WTC11 (cell line): ENCODE measurements around the gene CACNA2D1. TPM values are rescaled to one million over a fixed set of nuclear protein-coding genes. Genes with fewer than 3 reads are reported as not detected.

Experiments
- ATAC-seq: fragments of 200-7000 bp; cut with Tn5 transposase; 2 replicates; pipeline ENCODE4 v1.10.0; 2021; ENCODE audit warnings: mild to moderate bottlenecking, moderate library complexity
- CTCF ChIA-PET: fragments of 300-600 bp; sonication (Branson Sonifier 250); formaldehyde crosslinking; loops from one replicate; lab custom pipeline; 2021; ENCODE audit warnings: antibody characterized with exemption; lab: Charles Lee
- POLR2A ChIA-PET: fragments of 350-600 bp; sonication (Branson Sonifier 250); formaldehyde crosslinking; loops from one replicate; lab custom pipeline; 2021; ENCODE audit warnings: antibody characterized with exemption; lab: Charles Lee
- DNase-seq: peaks from one replicate; pipeline ENCODE4 v3.0.0; 2021; ENCODE audit warnings: low spot score
- H3K27ac Mint-ChIP-seq: 2 replicates; pipeline ENCODE4 v1.8.0; 2021; ENCODE audit warnings: mixed read lengths
- H3K27me3 Mint-ChIP-seq: 2 replicates; pipeline ENCODE4 v1.8.0; 2021; ENCODE audit warnings: low read depth, mild to moderate bottlenecking, moderate library complexity, mixed read lengths
- H3K36me3 Mint-ChIP-seq: 2 replicates; pipeline ENCODE4 v1.8.0; 2021; ENCODE audit warnings: mixed read lengths
- H3K4me1 Mint-ChIP-seq: 2 replicates; pipeline ENCODE4 v1.8.0; 2022; ENCODE audit warnings: mixed read lengths
- H3K4me3 Mint-ChIP-seq: 2 replicates; pipeline ENCODE4 v1.8.0; 2021; ENCODE audit warnings: mild to moderate bottlenecking, moderate library complexity, mixed read lengths
- H3K9me3 Mint-ChIP-seq: 2 replicates; pipeline ENCODE4 v1.8.0; 2021; ENCODE audit warnings: mixed read lengths
- ARID4B ChIP-seq: sonication (generic); formaldehyde crosslinking; IDR thresholded peaks from 2 replicates; pipeline ENCODE4 v1.8.0; 2023; ENCODE audit warnings: missing genetic modification reagents, mild to moderate bottlenecking, borderline replicate concordance
- CDX4 ChIP-seq: fragments of 250-450 bp; sonication (Bioruptor Pico); IDR thresholded peaks from 2 replicates; pipeline ENCODE4 v1.9.0; 2021; ENCODE audit warnings: moderate library complexity, mild to moderate bottlenecking, inconsistent platforms, borderline replicate concordance
- E2F4 ChIP-seq: sonication (generic); formaldehyde crosslinking; IDR thresholded peaks from 2 replicates; pipeline ENCODE4 v1.8.1; 2022; ENCODE audit warnings: low read depth, mild to moderate bottlenecking, moderate library complexity, missing genetic modification reagents, borderline replicate concordance
- GTF2I ChIP-seq: fragments of 250-450 bp; sonication (Bioruptor Pico); conservative IDR thresholded peaks from 2 replicates; pipeline ENCODE4 v1.4.0; 2021; ENCODE audit warnings: mild to moderate bottlenecking
- IRF1 ChIP-seq: sonication (generic); formaldehyde crosslinking; IDR thresholded peaks from 2 replicates; pipeline ENCODE4 v1.8.0; 2023; ENCODE audit warnings: missing genetic modification reagents
- MXD4 ChIP-seq: fragments of 250-450 bp; sonication (Bioruptor Pico); IDR thresholded peaks from 2 replicates; pipeline ENCODE4 v1.8.0; 2021; ENCODE audit warnings: mild to moderate bottlenecking, moderate library complexity, borderline replicate concordance
- MYBL2 ChIP-seq: sonication (generic); formaldehyde crosslinking; IDR thresholded peaks from 2 replicates; pipeline ENCODE4 v1.8.1; 2023; ENCODE audit warnings: mild to moderate bottlenecking, moderate library complexity, missing genetic modification reagents
- OVOL2 ChIP-seq: fragments of 250-450 bp; sonication (Bioruptor Pico); IDR thresholded peaks from 2 replicates; pipeline ENCODE4 v1.9.0; 2021; ENCODE audit warnings: mild to moderate bottlenecking, borderline replicate concordance
- PRDM15 ChIP-seq: sonication (generic); formaldehyde crosslinking; IDR thresholded peaks from 2 replicates; pipeline ENCODE4 v1.8.0; 2022; ENCODE audit warnings: missing genetic modification reagents
- SMAD3 ChIP-seq: sonication (generic); formaldehyde crosslinking; IDR thresholded peaks from 2 replicates; pipeline ENCODE4 v1.8.0; 2022; ENCODE audit warnings: missing genetic modification reagents, mild to moderate bottlenecking, borderline replicate concordance
- SMAD4 ChIP-seq: sonication (generic); formaldehyde crosslinking; IDR thresholded peaks from 2 replicates; pipeline ENCODE4 v1.8.0; 2022; ENCODE audit warnings: mild to moderate bottlenecking, missing genetic modification reagents
- USF2 ChIP-seq: sonication (generic); formaldehyde crosslinking; IDR thresholded peaks from 2 replicates; pipeline ENCODE4 v1.8.1; 2023; ENCODE audit warnings: mild to moderate bottlenecking, missing genetic modification reagents, moderate library complexity
- ZBTB21 ChIP-seq: sonication (generic); formaldehyde crosslinking; IDR thresholded peaks from 2 replicates; pipeline ENCODE4 v1.8.1; 2023; ENCODE audit warnings: mild to moderate bottlenecking, missing genetic modification reagents, borderline replicate concordance
- ZNF219 ChIP-seq: sonication (generic); formaldehyde crosslinking; IDR thresholded peaks from 2 replicates; pipeline ENCODE4 v1.8.0; 2023; ENCODE audit warnings: missing genetic modification reagents, mild to moderate bottlenecking, borderline replicate concordance
- total RNA-seq: library from RNA; stranded (reverse); gene quantifications from 3 replicates; pipeline ENCODE4 v1.2.3, GENCODE V29; 2021

CACNA2D1 gene
- total RNA-seq, 1 experiment from 2014 or later, result 33.3 TPM

GRCh38 chr7:82223580-82223979 is 220.0 kb downstream of the CACNA2D1 start (continued):
- no peak for TF ChIP-seq PRDM15 (CRISPR knock-in tag)

GRCh38 chr7:82221152-82221674 is 222.4 kb downstream of the CACNA2D1 start:
- DNase-seq, result no peak
- Mint-ChIP-seq H3K4me1 (peaks cover 2% of the 10 kb centered on the region; the same call in 1 of the 2 replicates), H3K27ac (no peak overlapping the region), H3K27me3 (no peaks in the 10 kb centered on the region), H3K9me3 (no peaks in the 10 kb centered on the region), H3K4me3 (no peak overlapping the region), H3K36me3 (no peaks in the 10 kb centered on the region)
- POLR2A ChIA-PET, result no interaction called here
- CTCF ChIA-PET, result no interaction called here
- no peak for TF ChIP-seq USF2 (CRISPR knock-in tag)
- TF ChIP-seq IRF1, result no peak
- TF ChIP-seq SMAD3 (CRISPR knock-in tag), result no peak
- TF ChIP-seq SMAD4 (CRISPR knock-in tag), result no peak
- TF ChIP-seq E2F4 (CRISPR knock-in tag), result no peak
- no peak for TF ChIP-seq ARID4B (CRISPR knock-in tag)
- TF ChIP-seq CDX4 (CRISPR knock-in tag), result no peak
- no peak for TF ChIP-seq MYBL2 (CRISPR knock-in tag)
- no peak for TF ChIP-seq GTF2I (CRISPR knock-in tag)
- TF ChIP-seq MXD4 (CRISPR knock-in tag), result no peak
- TF ChIP-seq ZBTB21 (CRISPR knock-in tag), result no peak
- no peak for TF ChIP-seq OVOL2 (CRISPR knock-in tag)
- no peak for TF ChIP-seq ZNF219
- no peak for ATAC-seq
